HFF-Myc (cell line): ENCODE results near the gene OR4F15.

Experiments used
- DNase-seq: peaks from one replicate; pipeline ENCODE4 v3.0.0-alpha.2; 2011; ENCODE audit warnings: low read depth; ENCODE audit errors: extremely low read depth
- H3K4me3 ChIP-seq: replicated peaks from 2 replicates; pipeline ENCODE4 v1.5.1; 2011; ENCODE audit warnings: low read depth, mild to moderate bottlenecking, control low read depth, low read length
- CTCF ChIP-seq: IDR thresholded peaks from 2 replicates; pipeline ENCODE4 v1.5.1; 2012; ENCODE audit warnings: mild to moderate bottlenecking, low read depth, low read length, control low read depth; ENCODE audit errors: missing control alignments

Gene OR4F15

GRCh38 chr15:101810456-101810855, 1.5 kb upstream of the OR4F15 start:
- DNase-seq, result no peak
- no peak for TF ChIP-seq CTCF
- H3K4me3 ChIP-seq, result no peak overlapping the region

DNA sequence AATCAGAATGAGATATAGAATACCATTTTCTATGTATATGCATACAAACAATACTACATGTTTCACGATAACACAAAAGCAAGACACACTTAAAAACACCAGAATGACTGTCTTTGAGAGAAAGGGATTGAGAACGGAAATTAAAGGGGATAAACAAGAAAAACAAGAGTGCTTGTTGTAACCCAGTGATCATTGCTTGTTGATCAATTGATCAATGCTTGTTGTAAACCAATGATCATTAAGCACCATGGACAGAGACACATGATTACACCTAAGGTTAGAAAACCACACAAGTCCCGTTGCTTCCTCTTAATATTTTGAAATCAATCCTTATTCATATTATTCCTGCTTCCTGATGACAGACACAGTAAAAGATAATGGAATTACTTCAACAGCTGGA, 1.1 kb upstream of the OR4F15 start:
- no peak overlapping the region for H3K4me3 ChIP-seq
- DNase-seq, result no peak
- no peak for TF ChIP-seq CTCF

DNA sequence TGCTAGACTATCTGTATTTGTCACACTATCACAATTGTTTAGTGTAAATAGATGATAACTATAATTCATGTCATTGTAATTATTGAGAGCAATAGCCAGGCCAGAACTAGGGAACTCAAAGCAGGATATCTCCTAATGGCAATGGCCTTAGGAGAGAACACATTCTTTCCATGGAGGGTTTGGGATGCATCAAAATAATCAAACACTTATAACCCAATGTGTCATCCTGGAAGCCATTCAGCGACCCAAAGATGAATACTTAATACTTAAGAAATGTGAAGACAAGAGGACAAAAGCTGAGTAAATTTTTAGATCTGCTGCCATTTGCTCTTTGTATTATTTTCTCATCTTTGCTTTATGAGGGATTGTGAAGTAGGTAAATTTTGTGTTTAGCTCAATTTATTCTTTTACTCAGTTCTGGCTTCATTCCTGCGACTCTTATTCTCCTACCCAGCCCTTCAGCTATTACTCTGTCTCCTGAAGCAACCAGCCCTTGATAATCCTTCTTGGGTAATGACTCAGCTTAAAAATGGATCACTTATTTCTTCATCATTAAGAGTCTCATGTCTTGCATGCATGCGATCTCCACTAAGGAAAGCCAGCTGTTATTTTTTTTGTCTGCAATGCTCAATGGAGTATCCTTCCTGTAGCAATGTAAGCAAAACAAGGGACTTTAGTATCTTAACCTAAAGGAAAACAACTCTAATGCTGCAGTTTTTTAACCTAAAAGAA, 2.0 kb downstream of the OR4F15 start:
- H3K4me3 ChIP-seq, result no peak overlapping the region
- no peak for DNase-seq
- no peak for TF ChIP-seq CTCF

DNA sequence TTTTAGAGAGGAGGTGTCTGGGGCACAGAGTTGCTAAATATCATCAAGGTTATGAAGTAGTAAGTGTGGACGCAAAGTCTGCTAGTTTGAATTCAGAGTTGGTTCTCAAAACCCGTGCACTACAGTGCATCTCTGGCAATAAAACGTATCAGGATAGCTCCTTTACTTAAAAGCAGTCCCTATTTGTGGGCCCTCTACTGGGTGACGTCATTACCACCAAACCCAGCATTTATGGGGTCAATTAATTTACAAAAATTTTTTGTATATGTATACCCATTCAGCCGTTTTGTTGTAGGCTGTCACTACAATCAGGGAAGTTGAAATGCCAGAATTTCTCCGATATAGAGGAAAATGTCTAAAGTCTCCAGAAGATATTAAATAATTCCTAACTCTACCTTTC, 8.8 kb downstream of the OR4F15 start:
- TF ChIP-seq CTCF, result no peak
- no peak overlapping the region for H3K4me3 ChIP-seq

GRCh38 chr15:101827257-101827656, 15.3 kb downstream of the OR4F15 start:
- no peak overlapping the region for H3K4me3 ChIP-seq
- peak; percentile 66 for DNase-seq
- no peak for TF ChIP-seq CTCF

More for the DNA sequence above, 8.8 kb downstream of the OR4F15 start:
- no peak for DNase-seq

DNA sequence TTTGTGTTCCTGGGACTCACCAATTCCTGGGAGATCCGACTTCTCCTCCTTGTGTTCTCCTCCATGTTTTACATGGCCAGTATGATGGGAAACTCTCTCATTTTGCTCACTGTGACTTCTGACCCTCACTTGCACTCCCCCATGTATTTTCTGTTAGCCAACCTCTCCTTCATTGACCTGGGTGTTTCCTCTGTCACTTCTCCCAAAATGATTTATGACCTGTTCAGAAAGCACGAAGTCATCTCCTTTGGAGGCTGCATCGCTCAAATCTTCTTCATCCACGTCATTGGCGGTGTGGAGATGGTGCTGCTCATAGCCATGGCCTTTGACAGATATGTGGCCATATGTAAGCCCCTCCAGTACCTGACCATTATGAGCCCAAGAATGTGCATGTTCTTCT, 16.8 kb downstream of the OR4F15 start:
- no peak overlapping the region for H3K4me3 ChIP-seq
- no peak for DNase-seq
- no peak for TF ChIP-seq CTCF

GRCh38 chr15:101841656-101842055, 29.7 kb downstream of the OR4F15 start:
- TF ChIP-seq CTCF, result no peak
- no peak for DNase-seq
- H3K4me3 ChIP-seq, result no peak overlapping the region
